ENCODE measurements around the gene RBM34.

DNA sequence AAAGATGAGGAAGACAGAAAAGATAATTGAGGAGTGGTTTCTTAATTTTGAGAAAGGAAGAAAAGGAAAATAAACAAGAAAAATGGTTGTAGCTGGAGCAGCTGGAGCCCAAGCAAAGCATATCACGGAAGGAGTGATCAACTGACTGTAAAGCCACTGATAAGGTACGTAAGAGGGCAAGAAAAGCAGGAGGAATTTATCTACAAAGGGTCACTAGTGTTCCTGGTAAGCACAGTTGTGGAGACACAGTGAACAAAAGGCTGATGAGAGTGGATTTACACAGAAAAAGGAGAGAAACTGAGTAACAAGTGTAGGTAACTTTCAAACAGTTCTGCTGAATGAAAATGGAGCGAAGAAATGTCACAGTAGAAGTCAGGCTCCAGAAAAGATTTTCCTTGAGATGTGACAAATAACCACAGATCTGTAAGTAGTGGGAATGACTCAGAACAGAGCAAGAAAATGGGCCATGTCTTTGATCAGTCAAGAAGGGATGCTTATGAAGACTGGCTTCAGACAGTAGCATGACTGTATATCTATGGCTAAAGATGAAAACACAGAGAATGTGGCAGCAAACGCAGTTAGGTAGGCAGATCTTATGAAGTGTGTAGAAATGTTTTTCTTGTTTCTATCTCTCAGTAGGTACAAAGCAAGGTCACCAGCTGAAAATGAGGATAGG, 45.6 kb upstream of the RBM34 start:
- TF ChIP-seq, protein P1, sequence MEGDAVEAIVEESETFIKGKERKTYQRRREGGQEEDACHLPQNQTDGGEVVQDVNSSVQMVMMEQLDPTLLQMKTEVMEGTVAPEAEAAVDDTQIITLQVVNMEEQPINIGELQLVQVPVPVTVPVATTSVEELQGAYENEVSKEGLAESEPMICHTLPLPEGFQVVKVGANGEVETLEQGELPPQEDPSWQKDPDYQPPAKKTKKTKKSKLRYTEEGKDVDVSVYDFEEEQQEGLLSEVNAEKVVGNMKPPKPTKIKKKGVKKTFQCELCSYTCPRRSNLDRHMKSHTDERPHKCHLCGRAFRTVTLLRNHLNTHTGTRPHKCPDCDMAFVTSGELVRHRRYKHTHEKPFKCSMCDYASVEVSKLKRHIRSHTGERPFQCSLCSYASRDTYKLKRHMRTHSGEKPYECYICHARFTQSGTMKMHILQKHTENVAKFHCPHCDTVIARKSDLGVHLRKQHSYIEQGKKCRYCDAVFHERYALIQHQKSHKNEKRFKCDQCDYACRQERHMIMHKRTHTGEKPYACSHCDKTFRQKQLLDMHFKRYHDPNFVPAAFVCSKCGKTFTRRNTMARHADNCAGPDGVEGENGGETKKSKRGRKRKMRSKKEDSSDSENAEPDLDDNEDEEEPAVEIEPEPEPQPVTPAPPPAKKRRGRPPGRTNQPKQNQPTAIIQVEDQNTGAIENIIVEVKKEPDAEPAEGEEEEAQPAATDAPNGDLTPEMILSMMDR (IDR thresholded peaks at IDR 0.05; ENCODE audit: insufficient read depth, low read length): no peak
- TF ChIP-seq POLR2AphosphoS5 (IDR thresholded peaks at IDR 0.05; ENCODE audit: low read depth): no peak
- TF ChIP-seq, protein P2, sequence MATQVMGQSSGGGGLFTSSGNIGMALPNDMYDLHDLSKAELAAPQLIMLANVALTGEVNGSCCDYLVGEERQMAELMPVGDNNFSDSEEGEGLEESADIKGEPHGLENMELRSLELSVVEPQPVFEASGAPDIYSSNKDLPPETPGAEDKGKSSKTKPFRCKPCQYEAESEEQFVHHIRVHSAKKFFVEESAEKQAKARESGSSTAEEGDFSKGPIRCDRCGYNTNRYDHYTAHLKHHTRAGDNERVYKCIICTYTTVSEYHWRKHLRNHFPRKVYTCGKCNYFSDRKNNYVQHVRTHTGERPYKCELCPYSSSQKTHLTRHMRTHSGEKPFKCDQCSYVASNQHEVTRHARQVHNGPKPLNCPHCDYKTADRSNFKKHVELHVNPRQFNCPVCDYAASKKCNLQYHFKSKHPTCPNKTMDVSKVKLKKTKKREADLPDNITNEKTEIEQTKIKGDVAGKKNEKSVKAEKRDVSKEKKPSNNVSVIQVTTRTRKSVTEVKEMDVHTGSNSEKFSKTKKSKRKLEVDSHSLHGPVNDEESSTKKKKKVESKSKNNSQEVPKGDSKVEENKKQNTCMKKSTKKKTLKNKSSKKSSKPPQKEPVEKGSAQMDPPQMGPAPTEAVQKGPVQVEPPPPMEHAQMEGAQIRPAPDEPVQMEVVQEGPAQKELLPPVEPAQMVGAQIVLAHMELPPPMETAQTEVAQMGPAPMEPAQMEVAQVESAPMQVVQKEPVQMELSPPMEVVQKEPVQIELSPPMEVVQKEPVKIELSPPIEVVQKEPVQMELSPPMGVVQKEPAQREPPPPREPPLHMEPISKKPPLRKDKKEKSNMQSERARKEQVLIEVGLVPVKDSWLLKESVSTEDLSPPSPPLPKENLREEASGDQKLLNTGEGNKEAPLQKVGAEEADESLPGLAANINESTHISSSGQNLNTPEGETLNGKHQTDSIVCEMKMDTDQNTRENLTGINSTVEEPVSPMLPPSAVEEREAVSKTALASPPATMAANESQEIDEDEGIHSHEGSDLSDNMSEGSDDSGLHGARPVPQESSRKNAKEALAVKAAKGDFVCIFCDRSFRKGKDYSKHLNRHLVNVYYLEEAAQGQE (IDR thresholded peaks at IDR 0.05; ENCODE audit: insufficient replicate concordance, low read depth): no peak
- TF ChIP-seq GABPA (IDR thresholded peaks at IDR 0.05; ENCODE audit: low read depth): no peak
